Dendritic cell treated with granulocyte-macrophage colony-stimulating factor and Interleukin-4, amounts not matched to agents 40 ng/mL and 50 ng/mL, for 4 days (primary cell): ENCODE results near the gene EFNA5.

ENCODE experiments used
- H3K27ac Mint-ChIP-seq: one replicate; pipeline ENCODE4 v1.8.0; 2022; ENCODE audit warnings: mild to moderate bottlenecking, mixed read lengths
- H3K27me3 Mint-ChIP-seq: one replicate; pipeline ENCODE4 v1.8.0; 2022; ENCODE audit warnings: mild to moderate bottlenecking, mixed read lengths
- H3K36me3 Mint-ChIP-seq: one replicate; pipeline ENCODE4 v1.8.0; 2022; ENCODE audit warnings: low read depth, mixed read lengths
- H3K4me1 Mint-ChIP-seq: one replicate; pipeline ENCODE4 v1.8.0; 2022; ENCODE audit warnings: low read depth, mixed read lengths
- H3K4me3 Mint-ChIP-seq: one replicate; pipeline ENCODE4 v1.8.0; 2022; ENCODE audit warnings: mild to moderate bottlenecking, moderate library complexity, mixed read lengths
- H3K9me3 Mint-ChIP-seq: one replicate; pipeline ENCODE4 v1.8.0; 2022; ENCODE audit warnings: mixed read lengths
- intact Hi-C: fragments of 100-400 bp; cut with micrococcal nuclease; formaldehyde crosslinking; loops from one replicate; pipeline ENCODE4 v1.15.0; 2022

The EFNA5 gene

GRCh38 chr5:107615299-107615817 lies 55.4 kb downstream of the EFNA5 start:
- no peaks in the 10 kb centered on the region for H3K9me3 Mint-ChIP-seq
- intact Hi-C loops: no loop called here
- H3K27me3 Mint-ChIP-seq: no peaks in the 10 kb centered on the region
- no peaks in the 10 kb centered on the region for H3K4me1 Mint-ChIP-seq
- H3K4me3 Mint-ChIP-seq: no peak overlapping the region
- no peaks in the 10 kb centered on the region for H3K36me3 Mint-ChIP-seq
- H3K27ac Mint-ChIP-seq: no peak overlapping the region

GRCh38 chr5:107612541-107612940 lies 58.2 kb downstream of the EFNA5 start:
- Mint-ChIP-seq H3K4me3 (no peak overlapping the region), H3K27ac (no peak overlapping the region), H3K36me3 (no peaks in the 10 kb centered on the region), H3K4me1 (no peaks in the 10 kb centered on the region), H3K27me3 (no peaks in the 10 kb centered on the region), H3K9me3 (no peaks in the 10 kb centered on the region)
- intact Hi-C loops: no loop called here

- H3K27me3 Mint-ChIP-seq: no peaks in the 10 kb centered on the region
- no peaks in the 10 kb centered on the region for H3K9me3 Mint-ChIP-seq
Measured at GRCh38 chr5:107610798-107611197, 59.9 kb downstream of the EFNA5 start.

GRCh38 chr5:107607671-107608345 lies 62.9 kb downstream of the EFNA5 start:
- Mint-ChIP-seq H3K4me3 (no peak overlapping the region), H3K27me3 (no peaks in the 10 kb centered on the region), H3K27ac (no peak overlapping the region), H3K9me3 (no peaks in the 10 kb centered on the region), H3K4me1 (no peaks in the 10 kb centered on the region), H3K36me3 (no peaks in the 10 kb centered on the region)
- intact Hi-C loops: no loop called here

More at GRCh38 chr5:107610798-107611197, 59.9 kb downstream of the EFNA5 start:
- no peak overlapping the region for H3K27ac Mint-ChIP-seq
- no peaks in the 10 kb centered on the region for H3K36me3 Mint-ChIP-seq
- intact Hi-C loops: no loop called here
- no peak overlapping the region for H3K4me3 Mint-ChIP-seq
- H3K4me1 Mint-ChIP-seq: no peaks in the 10 kb centered on the region

GRCh38 chr5:107607196-107607595 lies 63.5 kb downstream of the EFNA5 start:
- H3K27ac Mint-ChIP-seq: no peak overlapping the region
- intact Hi-C loops: no loop called here
- H3K9me3 Mint-ChIP-seq: no peaks in the 10 kb centered on the region
- H3K4me1 Mint-ChIP-seq: no peaks in the 10 kb centered on the region
- no peaks in the 10 kb centered on the region for H3K36me3 Mint-ChIP-seq
- H3K4me3 Mint-ChIP-seq: no peak overlapping the region
- no peaks in the 10 kb centered on the region for H3K27me3 Mint-ChIP-seq

- Mint-ChIP-seq H3K4me1 (no peaks in the 10 kb centered on the region), H3K36me3 (no peaks in the 10 kb centered on the region), H3K4me3 (no peak overlapping the region), H3K9me3 (no peaks in the 10 kb centered on the region), H3K27me3 (no peaks in the 10 kb centered on the region), H3K27ac (no peak overlapping the region)
- intact Hi-C loops: no loop called here
Measured at GRCh38 chr5:107605596-107606125, 65.1 kb downstream of the EFNA5 start.

GRCh38 chr5:107604990-107605389 lies 65.7 kb downstream of the EFNA5 start:
- intact Hi-C loops: no loop called here
- no peaks in the 10 kb centered on the region for H3K36me3 Mint-ChIP-seq
- no peak overlapping the region for H3K4me3 Mint-ChIP-seq
- no peaks in the 10 kb centered on the region for H3K4me1 Mint-ChIP-seq
- no peaks in the 10 kb centered on the region for H3K9me3 Mint-ChIP-seq
- H3K27ac Mint-ChIP-seq: no peak overlapping the region
- no peaks in the 10 kb centered on the region for H3K27me3 Mint-ChIP-seq

GRCh38 chr5:107604146-107604910 lies 66.4 kb downstream of the EFNA5 start:
- intact Hi-C loops: no loop called here
- H3K27me3 Mint-ChIP-seq: no peaks in the 10 kb centered on the region
- H3K4me1 Mint-ChIP-seq: no peaks in the 10 kb centered on the region
- H3K9me3 Mint-ChIP-seq: no peaks in the 10 kb centered on the region
- no peak overlapping the region for H3K4me3 Mint-ChIP-seq
- H3K36me3 Mint-ChIP-seq: no peaks in the 10 kb centered on the region
- H3K27ac Mint-ChIP-seq: no peak overlapping the region

- no peaks in the 10 kb centered on the region for H3K36me3 Mint-ChIP-seq
Measured at GRCh38 chr5:107603349-107603748, 67.4 kb downstream of the EFNA5 start.

GRCh38 chr5:107602896-107603295 lies 67.8 kb downstream of the EFNA5 start:
- no peak overlapping the region for H3K4me3 Mint-ChIP-seq
- no peaks in the 10 kb centered on the region for H3K27me3 Mint-ChIP-seq
- no peak overlapping the region for H3K27ac Mint-ChIP-seq
- no peaks in the 10 kb centered on the region for H3K9me3 Mint-ChIP-seq
- H3K36me3 Mint-ChIP-seq: no peaks in the 10 kb centered on the region
- intact Hi-C loops: no loop called here
- no peaks in the 10 kb centered on the region for H3K4me1 Mint-ChIP-seq

More at GRCh38 chr5:107603349-107603748, 67.4 kb downstream of the EFNA5 start:
- intact Hi-C loops: no loop called here
- H3K27me3 Mint-ChIP-seq: no peaks in the 10 kb centered on the region
- H3K9me3 Mint-ChIP-seq: no peaks in the 10 kb centered on the region
- H3K4me3 Mint-ChIP-seq: no peak overlapping the region
- H3K27ac Mint-ChIP-seq: no peak overlapping the region
- no peaks in the 10 kb centered on the region for H3K4me1 Mint-ChIP-seq

GRCh38 chr5:107601076-107601475 lies 69.7 kb downstream of the EFNA5 start:
- H3K4me1 Mint-ChIP-seq: no peaks in the 10 kb centered on the region
- no peaks in the 10 kb centered on the region for H3K27me3 Mint-ChIP-seq
- H3K27ac Mint-ChIP-seq: no peak overlapping the region
- H3K36me3 Mint-ChIP-seq: no peaks in the 10 kb centered on the region
- no peaks in the 10 kb centered on the region for H3K9me3 Mint-ChIP-seq
- intact Hi-C loops: no loop called here
- H3K4me3 Mint-ChIP-seq: no peak overlapping the region

- Mint-ChIP-seq H3K4me1 (no peaks in the 10 kb centered on the region), H3K4me3 (no peak overlapping the region), H3K36me3 (no peaks in the 10 kb centered on the region), H3K27me3 (no peaks in the 10 kb centered on the region), H3K9me3 (no peaks in the 10 kb centered on the region), H3K27ac (no peak overlapping the region)
- intact Hi-C loops: no loop called here
Measured at GRCh38 chr5:107598958-107599357, 71.8 kb downstream of the EFNA5 start.

- Mint-ChIP-seq H3K9me3 (no peaks in the 10 kb centered on the region), H3K4me1 (no peaks in the 10 kb centered on the region), H3K27me3 (no peaks in the 10 kb centered on the region), H3K36me3 (no peaks in the 10 kb centered on the region), H3K27ac (no peak overlapping the region), H3K4me3 (no peak overlapping the region)
- intact Hi-C loops: no loop called here
Measured at GRCh38 chr5:107597803-107598202, 72.9 kb downstream of the EFNA5 start.

- H3K27ac Mint-ChIP-seq: no peak overlapping the region
- H3K4me1 Mint-ChIP-seq: no peaks in the 10 kb centered on the region
- no peaks in the 10 kb centered on the region for H3K36me3 Mint-ChIP-seq
- H3K4me3 Mint-ChIP-seq: no peak overlapping the region
- intact Hi-C loops: no loop called here
- no peaks in the 10 kb centered on the region for H3K27me3 Mint-ChIP-seq
- no peaks in the 10 kb centered on the region for H3K9me3 Mint-ChIP-seq
Measured at GRCh38 chr5:107597247-107597646, 73.5 kb downstream of the EFNA5 start.
